BJ (cell line): ENCODE results near the gene OSBPL7. TPM values are rescaled to one million over a fixed set of nuclear protein-coding genes. Genes with fewer than 3 reads are reported as not detected.

Experiments
- CTCF ChIA-PET: fragments of 350-600 bp; formaldehyde crosslinking; extraction: SDS; loops from one replicate; lab custom pipeline; 2021; ENCODE audit warnings: antibody characterized with exemption, inconsistent platforms; lab: Yijun Ruan, JAX
- POLR2A ChIA-PET: fragments of 300-600 bp; sonication (Branson Sonifier 250); formaldehyde crosslinking; extraction: SDS; loops from one replicate; lab custom pipeline; 2021; ENCODE audit warnings: antibody characterized with exemption; lab: Charles Lee
- DNase-seq: peaks from one replicate; pipeline ENCODE4 v3.0.0-alpha.2; 2011; ENCODE audit warnings: low read depth
- H3K27me3 ChIP-seq: 2 replicates; pipeline ENCODE4 v1.6.0; 2011; ENCODE audit warnings: low read length; ENCODE audit not compliant: control insufficient read depth, insufficient read depth
- H3K36me3 ChIP-seq: 2 replicates; pipeline ENCODE4 v1.5.1; 2011; ENCODE audit warnings: low read length; ENCODE audit not compliant: control insufficient read depth, insufficient read depth
- H3K4me3 ChIP-seq: 2 replicates; pipeline ENCODE4 v1.5.1; 2011; ENCODE audit warnings: low read depth, mild to moderate bottlenecking, control low read depth, low read length
- CTCF ChIP-seq: IDR thresholded peaks from 2 replicates; pipeline ENCODE4 v1.5.1; 2011; ENCODE audit warnings: low read depth, mild to moderate bottlenecking, control low read depth, inconsistent platforms, low read length, moderate library complexity; ENCODE audit not compliant: insufficient read depth
- polyA plus RNA-seq: library from polyadenylated mRNA; depleted of rRNA; stranded (reverse); fragments of >200 nt; gene quantifications from 2 replicates; pipeline ENCODE4 v1.2.3, GENCODE V29; 2011

OSBPL7 gene
- polyA plus RNA-seq, 1 experiment = 7.6 TPM

DNA sequence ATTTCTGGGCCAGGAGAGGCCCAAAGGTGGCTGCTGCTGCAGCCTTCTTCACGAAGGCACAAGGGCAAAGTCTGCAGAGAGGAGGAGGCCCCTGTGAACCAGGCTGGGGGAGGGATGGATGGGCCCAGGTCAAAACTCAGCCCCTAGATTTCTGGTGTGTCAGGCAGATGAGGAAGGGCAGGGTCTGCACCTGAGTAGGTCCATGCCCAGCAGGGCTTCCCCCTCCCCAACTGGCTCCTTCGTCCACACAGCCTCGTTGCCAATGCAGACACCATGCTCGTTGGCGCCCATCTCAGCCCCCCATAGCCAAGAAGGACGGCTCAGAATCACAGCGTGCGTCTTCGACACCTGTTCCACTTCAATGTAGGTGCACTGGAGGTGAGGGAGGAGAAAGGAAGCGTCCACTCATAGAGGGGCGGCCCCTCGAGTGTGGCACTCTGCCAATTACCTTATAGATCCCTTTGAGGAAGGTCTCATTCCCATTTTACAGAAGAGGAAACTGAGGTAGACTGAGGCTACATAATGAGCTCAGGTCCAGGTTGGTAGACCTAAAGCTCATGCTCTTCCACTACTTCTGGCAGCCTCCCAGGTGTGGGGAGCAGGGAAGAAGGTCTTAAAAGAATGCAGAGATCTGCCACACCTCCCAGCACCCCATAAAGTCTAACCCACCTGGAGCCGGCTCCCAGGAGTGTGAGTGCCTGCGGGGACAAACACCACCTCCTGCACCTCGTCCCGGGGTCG, 18.6 kb upstream of the OSBPL7 start:
- Histone ChIP-seq H3K4me3 (peak overlapping the region; percentile 63), H3K36me3 (peaks cover 5% of the 10 kb centered on the region), H3K27me3 (no peaks in the 10 kb centered on the region)
- POLR2A ChIA-PET = no interaction called here
- CTCF ChIA-PET = interaction anchor here (0.6 to 20.0 kb wide), 20 partner anchors 9 to 257 kb away, joined by 3 to 875 read pairs (median 4); partner anchors contain the start of genes LRRC46, MRPL10, PRR15L and SP2
- no peak for DNase-seq
- TF ChIP-seq CTCF = no peak

DNA sequence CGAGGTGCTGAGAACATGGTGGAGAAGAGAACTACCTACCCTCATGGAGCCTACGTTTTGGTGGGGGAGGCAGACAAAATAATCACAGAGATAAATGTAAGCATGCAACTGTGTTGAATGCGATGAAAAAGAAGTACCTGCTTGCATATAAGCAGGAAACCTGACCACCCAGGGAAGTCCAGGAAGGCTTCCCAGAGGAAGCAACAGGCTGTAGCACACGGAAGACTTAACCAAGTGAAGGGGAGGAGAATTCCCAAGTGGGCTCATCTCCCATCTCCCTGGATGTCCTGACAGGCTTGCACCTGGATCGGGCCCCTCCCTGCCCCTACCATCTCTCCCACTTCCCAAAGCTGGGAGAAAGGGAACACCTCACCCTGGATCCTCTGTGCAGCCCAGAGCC, 17.5 kb upstream of the OSBPL7 start:
- no peak for TF ChIP-seq CTCF
- no peak overlapping the region for H3K4me3 ChIP-seq
- H3K36me3 ChIP-seq = peaks cover 5% of the 10 kb centered on the region
- no peak for DNase-seq
- ChIA-PET POLR2A (no interaction called here), CTCF (interaction anchor here (0.8 to 20.0 kb wide), 3 partner anchors 48 to 132 kb away, joined by 3 to 875 read pairs (median 4); partner anchors contain the start of genes CDK5RAP3 and SP2)
- no peaks in the 10 kb centered on the region for H3K27me3 ChIP-seq

DNA sequence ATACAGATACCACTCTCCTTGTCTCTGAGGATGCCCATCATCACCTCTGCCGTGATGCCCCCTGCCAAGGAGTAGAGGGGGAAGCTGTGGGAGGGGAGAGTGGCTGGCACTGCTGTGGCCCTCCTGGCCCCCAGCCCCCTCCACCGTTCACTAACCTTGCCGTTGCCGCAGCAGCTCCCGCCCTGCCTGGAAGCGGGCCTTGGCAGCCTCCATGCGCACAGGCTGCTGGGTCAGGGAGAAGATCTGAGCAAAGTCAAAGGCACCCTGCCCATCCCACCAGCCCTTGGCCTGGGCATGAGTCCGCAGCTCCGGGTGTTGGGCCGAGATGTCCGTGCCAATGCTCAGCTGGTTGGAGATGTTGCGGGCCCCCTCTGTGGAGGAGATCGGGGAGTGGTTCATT, 17.0 kb upstream of the OSBPL7 start:
- Histone ChIP-seq H3K27me3 (no peaks in the 10 kb centered on the region), H3K36me3 (peaks cover 5% of the 10 kb centered on the region), H3K4me3 (no peak overlapping the region)
- ChIA-PET POLR2A (no interaction called here), CTCF (interaction anchor here (1.5 to 20.0 kb wide), 2 partner anchors 49 to 108 kb away, joined by 4 to 875 read pairs; partner anchors contain the start of gene SP2)
- TF ChIP-seq CTCF = no peak
- DNase-seq = no peak

- TF ChIP-seq CTCF = no peak
- ChIA-PET CTCF (interaction anchor here (0.8 to 20.0 kb wide), 4 partner anchors 50 to 141 kb away, joined by 3 to 875 read pairs (median 4); partner anchors contain the start of genes CDK5RAP3 and SP2), POLR2A (no interaction called here)
- H3K4me3 ChIP-seq = no peak overlapping the region
- no peak for DNase-seq
- H3K36me3 ChIP-seq = peaks cover 5% of the 10 kb centered on the region
- no peaks in the 10 kb centered on the region for H3K27me3 ChIP-seq
These were observed 15.9 kb upstream of the OSBPL7 start for GRCh38 chr17:47837401-47838039.

GRCh38 chr17:47836601-47837000, 15.0 kb upstream of the OSBPL7 start:
- no peaks in the 10 kb centered on the region for H3K27me3 ChIP-seq
- DNase-seq = no peak
- TF ChIP-seq CTCF = no peak
- peaks cover 5% of the 10 kb centered on the region for H3K36me3 ChIP-seq
- H3K4me3 ChIP-seq = no peak overlapping the region
- ChIA-PET CTCF (interaction anchor here (0.8 to 20.0 kb wide), 3 partner anchors 9 to 113 kb away, joined by 3 to 875 read pairs (median 5); partner anchors contain the start of gene SP2), POLR2A (no interaction called here)
